Measurements from ENCODE around the gene CYP4A22.
A peak's percentile ranks its signal among the peaks of the same experiment; 100 is the strongest.

Gene CYP4A22

GRCh38 chr1:47160716-47161115 is 23.5 kb downstream of the CYP4A22 start:
- no peak for TF ChIP-seq CTCF (conservative IDR thresholded peaks at IDR 0.05; ENCODE audit: control insufficient read depth, insufficient read depth, low read depth, low read length)
- no peak for DNase-seq (ENCODE audit: low read depth)
- no peak overlapping the region for H3K4me3 ChIP-seq (ENCODE audit: control insufficient read depth, low read depth, low read length)

- DNase-seq (ENCODE audit: low read depth), result no peak
- H3K4me3 ChIP-seq (ENCODE audit: control insufficient read depth, low read depth, low read length), result no peak overlapping the region
- no peak for TF ChIP-seq CTCF (conservative IDR thresholded peaks at IDR 0.05; ENCODE audit: control insufficient read depth, insufficient read depth, low read depth, low read length)
Measured at GRCh38 chr1:47161298-47162040, 24.2 kb downstream of the CYP4A22 start.

- H3K4me3 ChIP-seq (ENCODE audit: control insufficient read depth, low read depth, low read length), result no peak overlapping the region
- DNase-seq (ENCODE audit: low read depth), result no peak
- TF ChIP-seq CTCF (conservative IDR thresholded peaks at IDR 0.05; ENCODE audit: control insufficient read depth, insufficient read depth, low read depth, low read length), result no peak
Measured at GRCh38 chr1:47164552-47164951, 27.3 kb downstream of the CYP4A22 start.

GRCh38 chr1:47172782-47173181 is 35.5 kb downstream of the CYP4A22 start:
- TF ChIP-seq CTCF (conservative IDR thresholded peaks at IDR 0.05; ENCODE audit: control insufficient read depth, insufficient read depth, low read depth, low read length), result no peak
- DNase-seq (ENCODE audit: low read depth), result no peak
- no peak overlapping the region for H3K4me3 ChIP-seq (ENCODE audit: control insufficient read depth, low read depth, low read length)

GRCh38 chr1:47174656-47175020 is 37.4 kb downstream of the CYP4A22 start:
- H3K4me3 ChIP-seq (ENCODE audit: control insufficient read depth, low read depth, low read length), result no peak overlapping the region
- no peak for TF ChIP-seq CTCF (conservative IDR thresholded peaks at IDR 0.05; ENCODE audit: control insufficient read depth, insufficient read depth, low read depth, low read length)
- no peak for DNase-seq (ENCODE audit: low read depth)

- peak; percentile 100 for TF ChIP-seq CTCF (conservative IDR thresholded peaks at IDR 0.05; ENCODE audit: control insufficient read depth, insufficient read depth, low read depth, low read length)
- no peak overlapping the region for H3K4me3 ChIP-seq (ENCODE audit: control insufficient read depth, low read depth, low read length)
- DNase-seq (ENCODE audit: low read depth), result peak; percentile 58
Measured at GRCh38 chr1:47175227-47175934, 38.1 kb downstream of the CYP4A22 start.

All from fibroblast of mammary gland (primary cell).